CD4-positive, alpha-beta T cell treated with Interleukin-1 beta for 1 hour (primary cell): ENCODE results near the gene GRK1.

ENCODE experiments used
- DNase-seq, 2 donors: peaks; one replicate each; pipeline ENCODE4 v3.0.0-alpha.2; 2020 to 2022

Gene GRK1

DNA sequence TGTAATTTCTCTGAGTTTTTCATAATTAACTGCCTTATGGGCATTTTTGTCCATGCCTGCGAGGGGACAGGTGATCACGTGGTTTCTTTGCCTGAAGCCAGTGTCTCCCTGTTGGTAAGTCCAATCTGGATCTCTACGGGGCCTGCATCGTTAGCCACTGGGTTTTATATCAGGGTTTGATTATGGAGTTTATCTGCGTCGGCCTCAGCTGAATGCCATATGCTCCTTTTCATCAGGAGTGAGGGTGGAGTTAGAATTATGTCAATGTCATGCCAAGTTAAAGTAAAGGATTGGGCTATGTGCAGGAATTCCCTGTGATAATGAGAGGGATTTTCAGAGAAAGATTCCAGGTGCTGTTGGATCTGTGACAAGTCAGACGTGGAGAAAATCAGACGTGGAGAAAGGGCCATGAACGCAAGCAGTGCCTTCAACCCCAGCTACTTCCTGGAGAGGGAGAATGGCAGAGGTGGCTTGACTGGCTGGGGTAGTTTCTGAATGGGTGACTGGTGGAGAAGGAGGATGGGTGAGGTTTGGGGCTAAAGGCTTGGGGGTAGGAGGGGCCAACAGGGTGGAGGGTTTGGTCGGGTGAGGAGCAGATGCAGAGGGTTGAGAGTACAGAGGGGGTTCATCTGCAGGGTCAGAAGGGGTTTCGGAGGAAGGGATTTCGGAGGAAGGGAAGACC, 116.3 kb downstream of the GRK1 start:
- no peak for DNase-seq

DNA sequence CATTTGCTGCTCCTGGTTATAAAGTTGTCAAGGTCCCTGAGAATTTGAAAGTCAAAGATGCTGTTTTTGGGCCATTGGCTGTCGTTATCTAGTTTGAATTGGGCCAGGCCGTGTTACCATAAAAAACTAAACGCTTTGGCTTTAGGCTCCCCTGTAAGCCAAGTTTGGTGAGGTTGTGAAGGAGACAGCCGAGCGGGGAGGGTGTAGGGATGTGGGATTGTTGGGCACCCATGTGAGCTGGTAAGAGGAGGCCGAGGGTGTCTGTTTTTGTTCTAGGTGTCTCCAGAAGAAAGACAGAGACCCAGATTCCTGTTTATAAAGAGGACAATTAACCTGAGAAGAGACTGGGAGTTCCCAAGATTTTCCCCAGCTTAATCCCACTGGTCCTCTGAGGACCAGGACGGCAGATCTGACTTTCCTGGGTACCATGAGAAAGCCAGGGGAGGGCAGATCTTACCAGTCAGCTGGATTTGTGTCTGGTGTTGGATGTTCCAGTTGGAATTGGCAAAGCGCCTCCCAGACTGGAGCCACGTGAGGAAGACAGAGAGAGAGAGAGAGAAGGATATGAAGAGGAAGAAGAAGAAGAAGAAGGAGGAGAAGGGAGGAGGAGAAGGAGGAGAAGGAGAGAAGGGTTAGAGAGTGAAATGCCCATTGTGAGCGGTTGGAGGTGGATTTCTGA, 117.1 kb downstream of the GRK1 start:
- DNase-seq = no peak

GRCh38 chr13:113784645-113785024, 117.6 kb downstream of the GRK1 start:
- DNase-seq = no peak

DNA sequence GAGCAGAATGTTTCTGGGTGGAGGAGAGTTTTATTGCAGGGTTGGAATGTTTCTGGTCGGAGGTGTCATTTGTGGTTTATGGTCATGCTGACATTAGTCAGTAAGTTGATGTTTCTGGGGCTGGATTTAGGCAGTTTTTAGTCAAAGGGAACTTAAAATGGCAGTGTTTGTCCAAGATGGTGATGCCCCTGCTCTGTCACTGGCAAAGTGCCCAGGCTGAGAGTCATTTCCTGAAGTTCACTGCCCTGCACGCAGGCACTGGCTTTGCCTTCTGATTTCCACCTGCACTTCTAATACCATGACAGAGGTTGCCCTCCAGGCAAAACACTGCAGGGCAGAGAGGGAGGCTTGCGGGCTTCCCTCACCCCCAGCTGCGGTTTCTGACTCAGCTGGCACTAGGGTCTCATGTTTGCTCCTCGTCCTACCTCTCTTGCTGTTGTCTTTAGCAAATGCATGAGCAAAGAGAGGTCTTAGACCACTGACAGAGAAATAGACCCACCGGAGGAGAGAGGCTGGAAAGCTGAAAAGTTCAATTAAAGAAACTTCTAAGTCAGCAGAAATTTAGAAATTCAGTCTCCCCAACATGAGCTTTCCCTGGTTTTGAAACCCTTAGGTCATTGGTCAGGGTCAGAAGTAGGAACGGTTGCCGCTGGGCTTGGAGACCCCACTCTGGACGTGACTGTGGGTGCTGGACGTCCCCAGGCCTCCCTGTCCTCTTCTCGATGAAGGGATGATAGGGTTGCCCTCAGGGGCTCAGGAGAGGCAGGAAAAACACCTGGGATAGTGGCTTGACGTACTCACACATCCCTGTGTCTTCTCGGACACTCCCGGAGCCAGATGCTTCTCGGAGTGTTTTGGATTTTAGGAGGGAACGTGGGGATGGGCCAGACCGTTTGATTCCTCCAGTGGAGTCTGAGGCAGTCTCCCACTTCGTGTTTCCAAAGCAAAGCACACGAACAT, 118.3 kb downstream of the GRK1 start:
- no peak for DNase-seq

- DNase-seq = no peak
Observed at GRCh38 chr13:113786262-113786841, 119.3 kb downstream of the GRK1 start.
